Neural progenitor cell (in vitro differentiated cells): Measurements from ENCODE around the gene KRT222. TPM values are rescaled to one million over a fixed set of nuclear protein-coding genes. Genes with fewer than 3 reads are reported as not detected.

Source experiments
- DNase-seq: peaks from one replicate; pipeline ENCODE4 v3.0.0-alpha.2; 2016; ENCODE audit warnings: low spot score
- H2AFZ ChIP-seq: fragments of 200-600 bp; sonication (generic); replicated peaks from 2 replicates; pipeline ENCODE4 v1.6.1; 2016; ENCODE audit warnings: antibody characterized with exemption
- H3F3A ChIP-seq: fragments of 200-600 bp; sonication (generic); 2 replicates; pipeline ENCODE4 v1.6.1; 2016; ENCODE audit warnings: antibody characterized with exemption, low read depth
- H3K27ac ChIP-seq: fragments of 200-600 bp; sonication (generic); 2 replicates; pipeline ENCODE4 v1.5.1; 2016; ENCODE audit warnings: mild to moderate bottlenecking
- H3K27me3 ChIP-seq: fragments of 200-600 bp; sonication (generic); 2 replicates; pipeline ENCODE4 v1.6.1; 2016; ENCODE audit warnings: mild to moderate bottlenecking, moderate library complexity
- H3K36me3 ChIP-seq: fragments of 200-600 bp; sonication (generic); 2 replicates; pipeline ENCODE4 v1.5.1; 2016
- H3K4me1 ChIP-seq: fragments of 200-600 bp; sonication (generic); 2 replicates; pipeline ENCODE4 v1.6.1; 2016; ENCODE audit warnings: mixed run types
- H3K4me2 ChIP-seq: fragments of 200-600 bp; sonication (generic); 2 replicates; pipeline ENCODE4 v1.6.1; 2016
- H3K4me3 ChIP-seq: fragments of 200-600 bp; sonication (generic); 2 replicates; pipeline ENCODE4 v1.5.1; 2016
- H3K79me2 ChIP-seq: fragments of 200-600 bp; sonication (generic); 2 replicates; pipeline ENCODE4 v1.6.1; 2016; ENCODE audit warnings: low read depth
- H3K9ac ChIP-seq: fragments of 200-600 bp; sonication (generic); 2 replicates; pipeline ENCODE4 v1.6.1; 2016
- H3K9me3 ChIP-seq: fragments of 200-600 bp; sonication (generic); 2 replicates; pipeline ENCODE4 v1.5.1; 2016; ENCODE audit warnings: low read depth
- H4K20me1 ChIP-seq: fragments of 200-600 bp; sonication (generic); 2 replicates; pipeline ENCODE4 v1.6.1; 2016; ENCODE audit warnings: low read depth
- H3K27ac Mint-ChIP-seq: 3 replicates; pipeline ENCODE4 v1.8.0; 2021; ENCODE audit warnings: mixed read lengths
- H3K27me3 Mint-ChIP-seq: 2 replicates; pipeline ENCODE4 v1.8.0; 2022; ENCODE audit warnings: low read depth, mild to moderate bottlenecking, inconsistent platforms, moderate library complexity, mixed read lengths; ENCODE audit not compliant: insufficient read depth
- H3K36me3 Mint-ChIP-seq: 3 replicates; pipeline ENCODE4 v1.8.0; 2021; ENCODE audit warnings: mixed read lengths
- H3K4me1 Mint-ChIP-seq: 3 replicates; pipeline ENCODE4 v1.8.0; 2021; ENCODE audit warnings: mixed read lengths
- H3K4me3 Mint-ChIP-seq: 3 replicates; pipeline ENCODE4 v1.8.0; 2021; ENCODE audit warnings: mild to moderate bottlenecking, moderate library complexity, mixed read lengths
- H3K9me3 Mint-ChIP-seq: 3 replicates; pipeline ENCODE4 v1.8.0; 2020; ENCODE audit warnings: mixed read lengths
- CTCF ChIP-seq: fragments of 200-600 bp; sonication (generic); IDR thresholded peaks from 2 replicates; pipeline ENCODE4 v1.5.1; 2017; ENCODE audit warnings: antibody characterized with exemption, mild to moderate bottlenecking
- EZH2 ChIP-seq: fragments of 200-600 bp; sonication (generic); IDR thresholded peaks from 2 replicates; pipeline ENCODE4 v1.6.1; 2017; ENCODE audit warnings: antibody characterized with exemption, mild to moderate bottlenecking, moderate library complexity
- EZH2phosphoT487 ChIP-seq: fragments of 200-600 bp; sonication (generic); IDR thresholded peaks from 2 replicates; pipeline ENCODE4 v1.6.1; 2017; ENCODE audit warnings: antibody characterized with exemption
- total RNA-seq: library from RNA; depleted of rRNA; stranded (reverse); fragments of >200 nt; gene quantifications from 2 replicates; pipeline ENCODE4 v1.2.3, GENCODE V29; 2015; ENCODE audit warnings: low replicate concordance

The KRT222 gene
- total RNA-seq, 1 donor from 2014 or later: 0.39 TPM

GRCh38 chr17:40678902-40679522 is 14.0 kb upstream of the KRT222 start:
- no peak overlapping the region for H3K4me3 Mint-ChIP-seq
- H3K36me3 Mint-ChIP-seq: no peaks in the 10 kb centered on the region
- Histone ChIP-seq H3K9me3 (no peaks in the 10 kb centered on the region), H3K36me3 (no peaks in the 10 kb centered on the region), H4K20me1 (no peaks in the 10 kb centered on the region), H3K27ac (no peak overlapping the region), H2AFZ (no peak overlapping the region), H3K4me3 (no peak overlapping the region), H3K4me1 (no peaks in the 10 kb centered on the region), H3K9ac (no peak overlapping the region), H3K79me2 (no peaks in the 10 kb centered on the region), H3F3A (no peaks in the 10 kb centered on the region), H3K4me2 (no peak overlapping the region), H3K27me3 (peaks cover 10% of the 10 kb centered on the region)
- H3K4me1 Mint-ChIP-seq: no peaks in the 10 kb centered on the region
- no peak for DNase-seq
- H3K27ac Mint-ChIP-seq: no peak overlapping the region
- H3K27me3 Mint-ChIP-seq: no peaks in the 10 kb centered on the region
- no peaks in the 10 kb centered on the region for H3K9me3 Mint-ChIP-seq
- no peak for TF ChIP-seq CTCF
- no peak for TF ChIP-seq EZH2phosphoT487
- no peak for TF ChIP-seq EZH2

GRCh38 chr17:40675905-40676304 is 10.9 kb upstream of the KRT222 start:
- H3K27me3 ChIP-seq: peaks cover 10% of the 10 kb centered on the region
- no peaks in the 10 kb centered on the region for H4K20me1 ChIP-seq
- no peaks in the 10 kb centered on the region for H3K4me1 Mint-ChIP-seq
- H3K4me1 ChIP-seq: no peaks in the 10 kb centered on the region
- H3K27ac ChIP-seq: no peak overlapping the region
- no peak for DNase-seq
- no peak overlapping the region for H3K4me2 ChIP-seq
- no peaks in the 10 kb centered on the region for H3K36me3 ChIP-seq
- H3K9me3 Mint-ChIP-seq: no peaks in the 10 kb centered on the region
- no peaks in the 10 kb centered on the region for H3K9me3 ChIP-seq
- no peak overlapping the region for H3K4me3 ChIP-seq
- H3K27me3 Mint-ChIP-seq: peaks cover 2% of the 10 kb centered on the region
- no peaks in the 10 kb centered on the region for H3K36me3 Mint-ChIP-seq
- no peaks in the 10 kb centered on the region for H3K79me2 ChIP-seq
- no peak overlapping the region for H3K4me3 Mint-ChIP-seq
- no peaks in the 10 kb centered on the region for H3F3A ChIP-seq
- H3K9ac ChIP-seq: no peak overlapping the region
- H2AFZ ChIP-seq: no peak overlapping the region
- TF ChIP-seq CTCF (no peak), EZH2phosphoT487 (no peak), EZH2 (no peak)
- H3K27ac Mint-ChIP-seq: no peak overlapping the region

- Mint-ChIP-seq H3K4me3 (no peak overlapping the region), H3K36me3 (no peaks in the 10 kb centered on the region)
These were observed 7.7 kb upstream of the KRT222 start for GRCh38 chr17:40672654-40673053.

More at GRCh38 chr17:40672654-40673053, 7.7 kb upstream of the KRT222 start:
- H3K27ac ChIP-seq: no peak overlapping the region
- Mint-ChIP-seq H3K4me1 (no peaks in the 10 kb centered on the region), H3K27ac (no peak overlapping the region), H3K27me3 (peaks cover 2% of the 10 kb centered on the region), H3K9me3 (no peaks in the 10 kb centered on the region)
- no peak overlapping the region for H3K4me2 ChIP-seq
- H3K27me3 ChIP-seq: peaks cover 10% of the 10 kb centered on the region
- H3K36me3 ChIP-seq: no peaks in the 10 kb centered on the region
- no peaks in the 10 kb centered on the region for H3K9me3 ChIP-seq
- no peaks in the 10 kb centered on the region for H3K79me2 ChIP-seq
- H3K4me3 ChIP-seq: no peak overlapping the region
- H3F3A ChIP-seq: no peaks in the 10 kb centered on the region
- DNase-seq: no peak
- no peak for TF ChIP-seq CTCF
- no peak for TF ChIP-seq EZH2
- no peak for TF ChIP-seq EZH2phosphoT487
- no peak overlapping the region for H2AFZ ChIP-seq
- H3K4me1 ChIP-seq: no peaks in the 10 kb centered on the region
- no peaks in the 10 kb centered on the region for H4K20me1 ChIP-seq
- no peak overlapping the region for H3K9ac ChIP-seq
